HepG2 (cell line): ENCODE measurements around the gene MXI1. TPM values are rescaled to one million over a fixed set of nuclear protein-coding genes. Genes with fewer than 3 reads are reported as not detected.

ENCODE experiments used
- GATAD2A ChIP-seq: IDR thresholded peaks from 2 replicates; pipeline ENCODE4 v1.6.1; 2016
- HDAC1 ChIP-seq: sonication (generic); formaldehyde crosslinking; IDR thresholded peaks from 2 replicates; pipeline ENCODE4 v1.5.1; 2020; ENCODE audit warnings: mild to moderate bottlenecking, missing genetic modification reagents
- JUND ChIP-seq: sonication (generic); formaldehyde crosslinking; IDR thresholded peaks from 2 replicates; pipeline ENCODE4 v1.8.0; 2022; ENCODE audit warnings: mild to moderate bottlenecking, missing genetic modification reagents
- KLF16 ChIP-seq, 2 experiments: sonication (generic) in 1 of 2; formaldehyde crosslinking in 1 of 2; IDR thresholded peaks; 2 replicates each; pipeline versions ENCODE4 v1.6.1 to v1.8.0; 2016 to 2023; ENCODE audit warnings: missing genetic modification reagents in 2 of 2, missing compliant biosample characterization in 1 of 2
- MED1 ChIP-seq: sonication (generic); formaldehyde crosslinking; IDR thresholded peaks from 2 replicates; pipeline ENCODE4 v1.4.0; 2020; ENCODE audit warnings: missing genetic modification reagents
- RBFOX2 ChIP-seq: fragments of 200-400 bp; formaldehyde crosslinking; IDR thresholded peaks from 2 replicates; pipeline ENCODE4 v1.6.1; 2017; ENCODE audit warnings: low read depth, mild to moderate bottlenecking, low read length
- RXRB ChIP-seq: IDR thresholded peaks from 2 replicates; pipeline ENCODE4 v1.6.1; 2016; ENCODE audit warnings: borderline replicate concordance, missing genetic modification reagents, missing compliant biosample characterization
- SIN3A ChIP-seq: IDR thresholded peaks from 2 replicates; pipeline ENCODE4 v1.6.1; 2011; ENCODE audit warnings: low read depth, mild to moderate bottlenecking, control low read depth, low read length, borderline replicate concordance
- SOX5 ChIP-seq: IDR thresholded peaks from 2 replicates; pipeline ENCODE4 v1.6.1; 2016; ENCODE audit warnings: borderline replicate concordance
- ZBTB7B ChIP-seq: sonication (generic); formaldehyde crosslinking; IDR thresholded peaks from 2 replicates; pipeline ENCODE4 v1.4.0; 2020; ENCODE audit warnings: missing genetic modification reagents
- ZMAT3 ChIP-seq: sonication (generic); formaldehyde crosslinking; conservative IDR thresholded peaks from 2 replicates; pipeline ENCODE4 v1.7.0; 2021; ENCODE audit warnings: missing genetic modification reagents
- ZNF292 ChIP-seq: sonication (generic); formaldehyde crosslinking; IDR thresholded peaks from 2 replicates; pipeline ENCODE4 v1.8.1; 2022; ENCODE audit warnings: mild to moderate bottlenecking, low read depth, missing genetic modification reagents, borderline replicate concordance
- ZNF670 ChIP-seq: sonication (generic); formaldehyde crosslinking; IDR thresholded peaks from 2 replicates; pipeline ENCODE4 v1.8.0; 2022; ENCODE audit warnings: mild to moderate bottlenecking, missing genetic modification reagents, borderline replicate concordance
- polyA plus RNA-seq, 8 experiments: library from polyadenylated mRNA; depleted of rRNA in 3 of 8; stranded (reverse) in 7 of 8; unstranded in 1 of 8; fragments of >200 nt; fragmentation: Illumina TruSeq in 4 of 8; extraction: Trizol in 4 of 8; gene quantifications; 2 replicates each; pipeline versions ENCODE4 v1.2.1 to v1.2.3, GENCODE V29; 2011 to 2016; ENCODE audit warnings: low read depth in 4 of 8, missing spikeins in 1 of 8, mixed read lengths in 1 of 8; ENCODE audit not compliant: insufficient read depth in 1 of 8
- total RNA-seq, 5 experiments: library from RNA; depleted of rRNA; stranded (reverse); fragments of >200 nt; fragmentation: Illumina TruSeq; extraction: Trizol; gene quantifications; 2 replicates each; pipeline ENCODE4 v1.2.3, GENCODE V29; 2016; ENCODE audit warnings: low read depth in 1 of 5
- TF ChIP-seq, protein P1 (sequence below): IDR thresholded peaks from 2 replicates; pipeline ENCODE4 v1.6.1; 2018; ENCODE audit warnings: missing genetic modification reagents, mild to moderate bottlenecking, missing compliant biosample characterization
- TF ChIP-seq, protein P2 (sequence below): sonication (generic); formaldehyde crosslinking; IDR thresholded peaks from 2 replicates; pipeline ENCODE4 v1.5.1; 2020; ENCODE audit warnings: mild to moderate bottlenecking, missing genetic modification reagents, moderate library complexity
- TF ChIP-seq, protein P3 (sequence below): sonication (generic); formaldehyde crosslinking; IDR thresholded peaks from 2 replicates; pipeline ENCODE4 v1.4.0; 2020; ENCODE audit warnings: missing genetic modification reagents
- TF ChIP-seq, protein P4 (sequence below): sonication (generic); formaldehyde crosslinking; IDR thresholded peaks from 2 replicates; pipeline ENCODE4 v1.4.0; 2020; ENCODE audit warnings: mild to moderate bottlenecking, missing genetic modification reagents

MXI1 gene
- total and polyA plus RNA-seq, 2 of the 13 experiments (the other 11 are each of a cell fraction or from before 2014, with no cell fraction given) = 6.6 to 22.0 TPM

DNA sequence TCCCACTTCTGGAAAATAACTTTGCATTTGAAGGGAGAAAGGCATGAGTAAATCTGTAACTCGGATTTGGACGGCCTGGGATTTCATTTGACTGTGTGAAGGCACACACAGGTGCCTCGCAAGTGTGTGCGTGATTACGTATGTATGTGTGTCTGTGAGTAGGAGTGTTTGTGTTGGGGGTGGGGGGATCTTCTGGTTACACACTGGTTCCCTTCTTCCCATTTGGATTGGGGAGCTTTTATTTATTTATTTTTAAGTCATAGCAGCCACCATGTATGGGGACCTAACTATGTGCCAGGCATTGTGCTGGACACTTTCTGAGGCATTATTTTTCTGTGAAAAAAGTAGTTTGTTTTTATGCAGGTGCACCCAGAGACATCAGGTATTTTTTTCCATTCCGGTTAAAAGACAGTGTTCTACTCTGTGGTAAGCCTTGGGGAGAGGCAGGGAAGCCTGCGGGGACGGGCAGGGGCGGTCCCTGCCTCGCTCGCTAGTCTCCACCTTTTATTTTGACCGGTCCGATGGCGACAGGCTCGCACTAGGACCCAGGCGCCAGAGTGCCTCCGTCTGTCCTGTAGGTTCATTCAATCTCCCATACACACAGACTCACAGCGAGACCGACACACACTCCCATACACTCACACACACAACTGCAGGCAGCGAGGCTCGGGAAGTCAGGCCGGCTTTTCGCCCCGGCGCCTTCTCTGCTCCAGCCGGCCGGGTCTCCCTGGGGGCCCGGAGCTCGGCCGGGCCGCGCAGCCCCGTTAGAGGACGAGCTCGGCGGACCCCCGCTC, at the start of gene MXI1 (continued):
- TF ChIP-seq ZNF670 (CRISPR knock-in tag) (peak; percentile 46; the same call in 1 of the 2 replicates), ZNF292 (CRISPR knock-in tag) (peak; percentile 89; the same call in 1 of the 2 replicates), SIN3A (peak; percentile 78; the same call in 1 of the 2 replicates), RBFOX2 (peak; percentile 44; the same call in 1 of the 2 replicates), KLF16 (CRISPR knock-in tag; IDR thresholded peaks at IDR 0.05) (peak in 1 of 2 experiments; percentile 53; a peak in 1 of 4 replicates), HDAC1 (CRISPR knock-in tag) (peak; percentile 72), GATAD2A (CRISPR knock-in tag) (peak; percentile 68), RXRB (CRISPR knock-in tag) (peak; percentile 62), SOX5 (CRISPR knock-in tag) (0 out of 2 replicates have a peak, but pooled peaks have one; percentile 28), ZMAT3 (CRISPR knock-in tag) (no peak), ZBTB7B (CRISPR knock-in tag) (0 out of 2 replicates have a peak, but pooled peaks have one; percentile 45), JUND (CRISPR knock-in tag) (peak; percentile 36; the same call in 1 of the 2 replicates), MED1 (CRISPR knock-in tag) (peak; percentile 67)
- TF ChIP-seq, protein P1, sequence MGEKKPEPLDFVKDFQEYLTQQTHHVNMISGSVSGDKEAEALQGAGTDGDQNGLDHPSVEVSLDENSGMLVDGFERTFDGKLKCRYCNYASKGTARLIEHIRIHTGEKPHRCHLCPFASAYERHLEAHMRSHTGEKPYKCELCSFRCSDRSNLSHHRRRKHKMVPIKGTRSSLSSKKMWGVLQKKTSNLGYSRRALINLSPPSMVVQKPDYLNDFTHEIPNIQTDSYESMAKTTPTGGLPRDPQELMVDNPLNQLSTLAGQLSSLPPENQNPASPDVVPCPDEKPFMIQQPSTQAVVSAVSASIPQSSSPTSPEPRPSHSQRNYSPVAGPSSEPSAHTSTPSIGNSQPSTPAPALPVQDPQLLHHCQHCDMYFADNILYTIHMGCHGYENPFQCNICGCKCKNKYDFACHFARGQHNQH (CRISPR knock-in tag) = peak; percentile 61; the same call in 1 of the 2 replicates
- TF ChIP-seq, protein P2, sequence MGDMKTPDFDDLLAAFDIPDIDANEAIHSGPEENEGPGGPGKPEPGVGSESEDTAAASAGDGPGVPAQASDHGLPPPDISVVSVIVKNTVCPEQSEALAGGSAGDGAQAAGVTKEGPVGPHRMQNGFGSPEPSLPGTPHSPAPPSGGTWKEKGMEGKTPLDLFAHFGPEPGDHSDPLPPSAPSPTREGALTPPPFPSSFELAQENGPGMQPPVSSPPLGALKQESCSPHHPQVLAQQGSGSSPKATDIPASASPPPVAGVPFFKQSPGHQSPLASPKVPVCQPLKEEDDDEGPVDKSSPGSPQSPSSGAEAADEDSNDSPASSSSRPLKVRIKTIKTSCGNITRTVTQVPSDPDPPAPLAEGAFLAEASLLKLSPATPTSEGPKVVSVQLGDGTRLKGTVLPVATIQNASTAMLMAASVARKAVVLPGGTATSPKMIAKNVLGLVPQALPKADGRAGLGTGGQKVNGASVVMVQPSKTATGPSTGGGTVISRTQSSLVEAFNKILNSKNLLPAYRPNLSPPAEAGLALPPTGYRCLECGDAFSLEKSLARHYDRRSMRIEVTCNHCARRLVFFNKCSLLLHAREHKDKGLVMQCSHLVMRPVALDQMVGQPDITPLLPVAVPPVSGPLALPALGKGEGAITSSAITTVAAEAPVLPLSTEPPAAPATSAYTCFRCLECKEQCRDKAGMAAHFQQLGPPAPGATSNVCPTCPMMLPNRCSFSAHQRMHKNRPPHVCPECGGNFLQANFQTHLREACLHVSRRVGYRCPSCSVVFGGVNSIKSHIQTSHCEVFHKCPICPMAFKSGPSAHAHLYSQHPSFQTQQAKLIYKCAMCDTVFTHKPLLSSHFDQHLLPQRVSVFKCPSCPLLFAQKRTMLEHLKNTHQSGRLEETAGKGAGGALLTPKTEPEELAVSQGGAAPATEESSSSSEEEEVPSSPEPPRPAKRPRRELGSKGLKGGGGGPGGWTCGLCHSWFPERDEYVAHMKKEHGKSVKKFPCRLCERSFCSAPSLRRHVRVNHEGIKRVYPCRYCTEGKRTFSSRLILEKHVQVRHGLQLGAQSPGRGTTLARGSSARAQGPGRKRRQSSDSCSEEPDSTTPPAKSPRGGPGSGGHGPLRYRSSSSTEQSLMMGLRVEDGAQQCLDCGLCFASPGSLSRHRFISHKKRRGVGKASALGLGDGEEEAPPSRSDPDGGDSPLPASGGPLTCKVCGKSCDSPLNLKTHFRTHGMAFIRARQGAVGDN (CRISPR knock-in tag) = peak; percentile 57
- TF ChIP-seq, protein P3, sequence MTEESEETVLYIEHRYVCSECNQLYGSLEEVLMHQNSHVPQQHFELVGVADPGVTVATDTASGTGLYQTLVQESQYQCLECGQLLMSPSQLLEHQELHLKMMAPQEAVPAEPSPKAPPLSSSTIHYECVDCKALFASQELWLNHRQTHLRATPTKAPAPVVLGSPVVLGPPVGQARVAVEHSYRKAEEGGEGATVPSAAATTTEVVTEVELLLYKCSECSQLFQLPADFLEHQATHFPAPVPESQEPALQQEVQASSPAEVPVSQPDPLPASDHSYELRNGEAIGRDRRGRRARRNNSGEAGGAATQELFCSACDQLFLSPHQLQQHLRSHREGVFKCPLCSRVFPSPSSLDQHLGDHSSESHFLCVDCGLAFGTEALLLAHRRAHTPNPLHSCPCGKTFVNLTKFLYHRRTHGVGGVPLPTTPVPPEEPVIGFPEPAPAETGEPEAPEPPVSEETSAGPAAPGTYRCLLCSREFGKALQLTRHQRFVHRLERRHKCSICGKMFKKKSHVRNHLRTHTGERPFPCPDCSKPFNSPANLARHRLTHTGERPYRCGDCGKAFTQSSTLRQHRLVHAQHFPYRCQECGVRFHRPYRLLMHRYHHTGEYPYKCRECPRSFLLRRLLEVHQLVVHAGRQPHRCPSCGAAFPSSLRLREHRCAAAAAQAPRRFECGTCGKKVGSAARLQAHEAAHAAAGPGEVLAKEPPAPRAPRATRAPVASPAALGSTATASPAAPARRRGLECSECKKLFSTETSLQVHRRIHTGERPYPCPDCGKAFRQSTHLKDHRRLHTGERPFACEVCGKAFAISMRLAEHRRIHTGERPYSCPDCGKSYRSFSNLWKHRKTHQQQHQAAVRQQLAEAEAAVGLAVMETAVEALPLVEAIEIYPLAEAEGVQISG (CRISPR knock-in tag) = peak; percentile 60; the same call in 1 of the 2 replicates
- TF ChIP-seq, protein P4, sequence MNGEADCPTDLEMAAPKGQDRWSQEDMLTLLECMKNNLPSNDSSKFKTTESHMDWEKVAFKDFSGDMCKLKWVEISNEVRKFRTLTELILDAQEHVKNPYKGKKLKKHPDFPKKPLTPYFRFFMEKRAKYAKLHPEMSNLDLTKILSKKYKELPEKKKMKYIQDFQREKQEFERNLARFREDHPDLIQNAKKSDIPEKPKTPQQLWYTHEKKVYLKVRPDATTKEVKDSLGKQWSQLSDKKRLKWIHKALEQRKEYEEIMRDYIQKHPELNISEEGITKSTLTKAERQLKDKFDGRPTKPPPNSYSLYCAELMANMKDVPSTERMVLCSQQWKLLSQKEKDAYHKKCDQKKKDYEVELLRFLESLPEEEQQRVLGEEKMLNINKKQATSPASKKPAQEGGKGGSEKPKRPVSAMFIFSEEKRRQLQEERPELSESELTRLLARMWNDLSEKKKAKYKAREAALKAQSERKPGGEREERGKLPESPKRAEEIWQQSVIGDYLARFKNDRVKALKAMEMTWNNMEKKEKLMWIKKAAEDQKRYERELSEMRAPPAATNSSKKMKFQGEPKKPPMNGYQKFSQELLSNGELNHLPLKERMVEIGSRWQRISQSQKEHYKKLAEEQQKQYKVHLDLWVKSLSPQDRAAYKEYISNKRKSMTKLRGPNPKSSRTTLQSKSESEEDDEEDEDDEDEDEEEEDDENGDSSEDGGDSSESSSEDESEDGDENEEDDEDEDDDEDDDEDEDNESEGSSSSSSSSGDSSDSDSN (CRISPR knock-in tag) = peak; percentile 52; the same call in 1 of the 2 replicates
